Dendritic cell treated with granulocyte-macrophage colony-stimulating factor and Interleukin-4, amounts not matched to agents 40 ng/mL and 50 ng/mL, for 4 days (primary cell): ENCODE results near the gene DNAJB9.

Experiments used
- H3K27ac Mint-ChIP-seq: one replicate; pipeline ENCODE4 v1.8.0; 2022; ENCODE audit warnings: mild to moderate bottlenecking, mixed read lengths
- H3K27me3 Mint-ChIP-seq: one replicate; pipeline ENCODE4 v1.8.0; 2022; ENCODE audit warnings: mild to moderate bottlenecking, mixed read lengths
- H3K36me3 Mint-ChIP-seq: one replicate; pipeline ENCODE4 v1.8.0; 2022; ENCODE audit warnings: low read depth, mixed read lengths
- H3K4me1 Mint-ChIP-seq: one replicate; pipeline ENCODE4 v1.8.0; 2022; ENCODE audit warnings: low read depth, mixed read lengths
- H3K4me3 Mint-ChIP-seq: one replicate; pipeline ENCODE4 v1.8.0; 2022; ENCODE audit warnings: mild to moderate bottlenecking, moderate library complexity, mixed read lengths
- H3K9me3 Mint-ChIP-seq: one replicate; pipeline ENCODE4 v1.8.0; 2022; ENCODE audit warnings: mixed read lengths
- intact Hi-C: fragments of 100-400 bp; cut with micrococcal nuclease; formaldehyde crosslinking; loops from one replicate; pipeline ENCODE4 v1.15.0; 2022

Gene DNAJB9

GRCh38 chr7:108580298-108580697 lies 10.6 kb downstream of the DNAJB9 start:
- Mint-ChIP-seq H3K9me3 (peaks cover 18% of the 10 kb centered on the region), H3K4me3 (no peak overlapping the region), H3K4me1 (peaks cover 18% of the 10 kb centered on the region), H3K27ac (no peak overlapping the region), H3K27me3 (no peaks in the 10 kb centered on the region), H3K36me3 (peaks cover 32% of the 10 kb centered on the region)
- intact Hi-C loops: no loop called here

GRCh38 chr7:108581655-108582491 lies 12.2 kb downstream of the DNAJB9 start:
- no peak overlapping the region for H3K27ac Mint-ChIP-seq
- intact Hi-C loops: no loop called here
- H3K36me3 Mint-ChIP-seq: peaks cover 21% of the 10 kb centered on the region

GRCh38 chr7:108584211-108584610 lies 14.5 kb downstream of the DNAJB9 start:
- peaks cover 10% of the 10 kb centered on the region for H3K4me1 Mint-ChIP-seq
- H3K4me3 Mint-ChIP-seq: no peak overlapping the region
- no peak overlapping the region for H3K27ac Mint-ChIP-seq
- H3K9me3 Mint-ChIP-seq: peaks cover 11% of the 10 kb centered on the region
- intact Hi-C loops: no loop called here
- peaks cover 9% of the 10 kb centered on the region for H3K36me3 Mint-ChIP-seq
- peaks cover 9% of the 10 kb centered on the region for H3K27me3 Mint-ChIP-seq

More at GRCh38 chr7:108581655-108582491, 12.2 kb downstream of the DNAJB9 start:
- Mint-ChIP-seq H3K9me3 (peaks cover 18% of the 10 kb centered on the region), H3K4me3 (no peak overlapping the region), H3K4me1 (peaks cover 12% of the 10 kb centered on the region), H3K27me3 (peaks cover 5% of the 10 kb centered on the region)

GRCh38 chr7:108585843-108586242 lies 16.2 kb downstream of the DNAJB9 start:
- Mint-ChIP-seq H3K4me3 (no peak overlapping the region), H3K4me1 (peaks cover 9% of the 10 kb centered on the region), H3K9me3 (no peaks in the 10 kb centered on the region)

GRCh38 chr7:108586274-108586710 lies 16.6 kb downstream of the DNAJB9 start:
- intact Hi-C loops: no loop called here
- no peak overlapping the region for H3K27ac Mint-ChIP-seq
- H3K4me3 Mint-ChIP-seq: no peak overlapping the region
- H3K36me3 Mint-ChIP-seq: no peaks in the 10 kb centered on the region
- H3K4me1 Mint-ChIP-seq: peaks cover 5% of the 10 kb centered on the region
- peaks cover 9% of the 10 kb centered on the region for H3K27me3 Mint-ChIP-seq
- H3K9me3 Mint-ChIP-seq: no peaks in the 10 kb centered on the region

More at GRCh38 chr7:108585843-108586242, 16.2 kb downstream of the DNAJB9 start:
- H3K27ac Mint-ChIP-seq: no peak overlapping the region
- H3K27me3 Mint-ChIP-seq: peaks cover 9% of the 10 kb centered on the region
- H3K36me3 Mint-ChIP-seq: no peaks in the 10 kb centered on the region
- intact Hi-C loops: no loop called here

- no peak overlapping the region for H3K27ac Mint-ChIP-seq
- intact Hi-C loops: no loop called here
These were observed 19.5 kb downstream of the DNAJB9 start for GRCh38 chr7:108589199-108589598.

GRCh38 chr7:108589874-108590273 lies 20.2 kb downstream of the DNAJB9 start:
- intact Hi-C loops: no loop called here
- H3K4me1 Mint-ChIP-seq: peaks cover 5% of the 10 kb centered on the region

More at GRCh38 chr7:108589199-108589598, 19.5 kb downstream of the DNAJB9 start:
- Mint-ChIP-seq H3K4me3 (no peak overlapping the region), H3K4me1 (peaks cover 5% of the 10 kb centered on the region), H3K36me3 (no peaks in the 10 kb centered on the region), H3K9me3 (no peaks in the 10 kb centered on the region), H3K27me3 (peaks cover 9% of the 10 kb centered on the region)

GRCh38 chr7:108590606-108591005 lies 20.9 kb downstream of the DNAJB9 start:
- no peaks in the 10 kb centered on the region for H3K36me3 Mint-ChIP-seq
- peaks cover 9% of the 10 kb centered on the region for H3K27me3 Mint-ChIP-seq
- intact Hi-C loops: no loop called here
- no peak overlapping the region for H3K27ac Mint-ChIP-seq
- H3K4me3 Mint-ChIP-seq: no peak overlapping the region
- H3K9me3 Mint-ChIP-seq: no peaks in the 10 kb centered on the region
- peaks cover 5% of the 10 kb centered on the region for H3K4me1 Mint-ChIP-seq

More at GRCh38 chr7:108589874-108590273, 20.2 kb downstream of the DNAJB9 start:
- Mint-ChIP-seq H3K27me3 (peaks cover 9% of the 10 kb centered on the region), H3K36me3 (no peaks in the 10 kb centered on the region), H3K9me3 (no peaks in the 10 kb centered on the region), H3K27ac (no peak overlapping the region), H3K4me3 (no peak overlapping the region)

- intact Hi-C loops: no loop called here
- no peaks in the 10 kb centered on the region for H3K36me3 Mint-ChIP-seq
- H3K27me3 Mint-ChIP-seq: peaks cover 2% of the 10 kb centered on the region
- no peaks in the 10 kb centered on the region for H3K9me3 Mint-ChIP-seq
- H3K27ac Mint-ChIP-seq: no peak overlapping the region
- H3K4me1 Mint-ChIP-seq: no peaks in the 10 kb centered on the region
- H3K4me3 Mint-ChIP-seq: no peak overlapping the region
These were observed 23.1 kb downstream of the DNAJB9 start for GRCh38 chr7:108592646-108593201.

GRCh38 chr7:108596560-108596959 lies 26.9 kb downstream of the DNAJB9 start:
- H3K9me3 Mint-ChIP-seq: no peaks in the 10 kb centered on the region
- no peak overlapping the region for H3K27ac Mint-ChIP-seq
- intact Hi-C loops: no loop called here
- no peak overlapping the region for H3K4me3 Mint-ChIP-seq
- H3K27me3 Mint-ChIP-seq: peaks cover 3% of the 10 kb centered on the region
- H3K36me3 Mint-ChIP-seq: no peaks in the 10 kb centered on the region
- H3K4me1 Mint-ChIP-seq: no peaks in the 10 kb centered on the region

GRCh38 chr7:108598153-108598552 lies 28.5 kb downstream of the DNAJB9 start:
- H3K4me3 Mint-ChIP-seq: no peak overlapping the region
- intact Hi-C loops: no loop called here
- no peaks in the 10 kb centered on the region for H3K36me3 Mint-ChIP-seq
- peaks cover 3% of the 10 kb centered on the region for H3K27me3 Mint-ChIP-seq
- H3K27ac Mint-ChIP-seq: no peak overlapping the region
- no peaks in the 10 kb centered on the region for H3K4me1 Mint-ChIP-seq
- no peaks in the 10 kb centered on the region for H3K9me3 Mint-ChIP-seq

- intact Hi-C loops: no loop called here
- H3K27ac Mint-ChIP-seq: no peak overlapping the region
- no peaks in the 10 kb centered on the region for H3K4me1 Mint-ChIP-seq
These were observed 29.4 kb downstream of the DNAJB9 start for GRCh38 chr7:108598914-108599580.

GRCh38 chr7:108600399-108600798 lies 30.7 kb downstream of the DNAJB9 start:
- Mint-ChIP-seq H3K4me3 (no peak overlapping the region), H3K9me3 (no peaks in the 10 kb centered on the region), H3K4me1 (no peaks in the 10 kb centered on the region), H3K27ac (no peak overlapping the region), H3K27me3 (peaks cover 3% of the 10 kb centered on the region), H3K36me3 (no peaks in the 10 kb centered on the region)
- intact Hi-C loops: no loop called here

More at GRCh38 chr7:108598914-108599580, 29.4 kb downstream of the DNAJB9 start:
- no peaks in the 10 kb centered on the region for H3K36me3 Mint-ChIP-seq
- no peaks in the 10 kb centered on the region for H3K9me3 Mint-ChIP-seq
- peaks cover 3% of the 10 kb centered on the region for H3K27me3 Mint-ChIP-seq
- H3K4me3 Mint-ChIP-seq: no peak overlapping the region
